NOMO-1 (cell line): ENCODE results near the gene TOX2.
A peak's percentile ranks its signal among the peaks of the same experiment; 100 is the strongest.

ENCODE experiments used
- DNase-seq, 2 experiments: peaks; one replicate each; lab custom pipeline; 2025; ENCODE audit not compliant: unreplicated experiment in 2 of 2; lab: John Stamatoyannopoulos, UW

The TOX2 gene

GRCh38 chr20:43955750-43956191 lies 41.1 kb downstream of the TOX2 start:
- no peak for DNase-seq

GRCh38 chr20:43957392-43957791 lies 42.7 kb downstream of the TOX2 start:
- DNase-seq = no peak

- DNase-seq = no peak
Measured at GRCh38 chr20:43958626-43959025, 44.0 kb downstream of the TOX2 start.

GRCh38 chr20:43959079-43959919 lies 44.6 kb downstream of the TOX2 start:
- peak; percentile 64 to 91 for DNase-seq

GRCh38 chr20:43959920-43960227 lies 45.2 kb downstream of the TOX2 start:
- DNase-seq = no peak

- no peak for DNase-seq
Measured at GRCh38 chr20:43960231-43960630, 45.6 kb downstream of the TOX2 start.

- DNase-seq = no peak
Measured at GRCh38 chr20:43961116-43961515, 46.5 kb downstream of the TOX2 start.

- DNase-seq = no peak
Measured at GRCh38 chr20:43961541-43962471, 47.2 kb downstream of the TOX2 start.

- no peak for DNase-seq
Measured at GRCh38 chr20:43962530-43962929, 47.9 kb downstream of the TOX2 start.

- no peak for DNase-seq
Measured at GRCh38 chr20:43963233-43963632, 48.6 kb downstream of the TOX2 start.

GRCh38 chr20:43963872-43964791 lies 49.5 kb downstream of the TOX2 start:
- peak; percentile 56 to 74 for DNase-seq

GRCh38 chr20:43968341-43969000 lies 53.8 kb downstream of the TOX2 start:
- DNase-seq = no peak

- DNase-seq = no peak
Measured at GRCh38 chr20:43969028-43969447, 54.4 kb downstream of the TOX2 start.

- DNase-seq = no peak
Measured at GRCh38 chr20:43969501-43970182, 55.0 kb downstream of the TOX2 start.

- no peak for DNase-seq
Measured at GRCh38 chr20:43971267-43971666, 56.6 kb downstream of the TOX2 start.

GRCh38 chr20:43972051-43972450 lies 57.4 kb downstream of the TOX2 start:
- DNase-seq = no peak

GRCh38 chr20:43972692-43973091 lies 58.0 kb downstream of the TOX2 start:
- DNase-seq = no peak

GRCh38 chr20:43973231-43973630 lies 58.6 kb downstream of the TOX2 start:
- DNase-seq = no peak

GRCh38 chr20:43973671-43974450 lies 59.2 kb downstream of the TOX2 start:
- DNase-seq = no peak
